Keratinocyte (primary cell): ENCODE results near the gene UNC13A. TPM values are rescaled to one million over a fixed set of nuclear protein-coding genes. Genes with fewer than 3 reads are reported as not detected.

Experiments
- DNase-seq: peaks from one replicate; pipeline ENCODE4 v3.0.0-alpha.2; 2011; ENCODE audit warnings: low read depth, missing footprints, low spot score
- FAIRE-seq: peaks from 2 replicates; lab custom pipeline; 2011; peaks lifted over from hg19 to GRCh38; lab: Jason Lieb, UNC
- H2AFZ ChIP-seq: 2 replicates; pipeline ENCODE4 v1.6.0; 2012; ENCODE audit warnings: low read length, control low read depth, inconsistent platforms; ENCODE audit not compliant: control insufficient read depth
- H3K27ac ChIP-seq: 2 replicates; pipeline ENCODE4 v1.5.1; 2011; ENCODE audit warnings: low read length; ENCODE audit not compliant: control insufficient read depth, insufficient read depth
- H3K27me3 ChIP-seq: 3 replicates; pipeline ENCODE4 v1.6.0; 2011; ENCODE audit warnings: low read length; ENCODE audit not compliant: control insufficient read depth, insufficient read depth; ENCODE audit errors: extremely low read depth
- H3K36me3 ChIP-seq, 2 experiments: 2 replicates in 1 of 2; 3 replicates in 1 of 2; pipeline ENCODE4 v1.5.1; 2011; ENCODE audit warnings: low read length in 2 of 2, mild to moderate bottlenecking in 1 of 2; ENCODE audit not compliant: control insufficient read depth in 2 of 2, insufficient read depth in 2 of 2; ENCODE audit errors: extremely low read depth in 1 of 2
- H3K4me1 ChIP-seq: 3 replicates; pipeline ENCODE4 v1.5.1; 2011; ENCODE audit warnings: low read length; ENCODE audit not compliant: control insufficient read depth, insufficient read depth; ENCODE audit errors: extremely low read depth
- H3K4me2 ChIP-seq: 3 replicates; pipeline ENCODE4 v1.6.0; 2011; ENCODE audit warnings: low read depth, low read length; ENCODE audit not compliant: control insufficient read depth, insufficient read depth; ENCODE audit errors: extremely low read depth
- H3K4me3 ChIP-seq, 3 experiments: fragments of 200-600 bp in 1 of 3; sonication (generic) in 1 of 3; 2 replicates in 2 of 3; 3 replicates in 1 of 3; pipeline ENCODE4 v1.5.1; 2011 to 2016; ENCODE audit warnings: low read length in 3 of 3, mild to moderate bottlenecking in 3 of 3, control low read depth in 2 of 3, inconsistent platforms in 1 of 3, low read depth in 1 of 3, mixed read lengths in 1 of 3, mixed run types in 1 of 3, moderate library complexity in 1 of 3; ENCODE audit not compliant: control insufficient read depth in 2 of 3, insufficient read depth in 2 of 3; ENCODE audit errors: extremely low read depth in 1 of 3
- H3K79me2 ChIP-seq: 2 replicates; pipeline ENCODE4 v1.6.0; 2012; ENCODE audit warnings: low read length; ENCODE audit not compliant: control insufficient read depth, insufficient read depth
- H3K9ac ChIP-seq: 3 replicates; pipeline ENCODE4 v1.6.0; 2011; ENCODE audit warnings: low read length; ENCODE audit not compliant: control insufficient read depth, insufficient read depth; ENCODE audit errors: extremely low read depth
- H3K9me1 ChIP-seq: 3 replicates; pipeline ENCODE4 v1.6.0; 2011; ENCODE audit warnings: low read length; ENCODE audit not compliant: control insufficient read depth, insufficient read depth; ENCODE audit errors: extremely low read depth
- H3K9me3 ChIP-seq: 2 replicates; pipeline ENCODE4 v1.5.1; 2012; ENCODE audit warnings: low read depth, low read length; ENCODE audit not compliant: control insufficient read depth
- H4K20me1 ChIP-seq: 3 replicates; pipeline ENCODE4 v1.6.0; 2011; ENCODE audit warnings: low read length; ENCODE audit not compliant: control insufficient read depth, insufficient read depth; ENCODE audit errors: extremely low read depth
- CTCF ChIP-seq, 3 experiments: IDR thresholded peaks in 1 of 3; conservative IDR thresholded peaks in 1 of 3; optimal IDR thresholded peaks in 1 of 3; 2 replicates in 2 of 3; 3 replicates in 1 of 3; pipeline versions ENCODE3 to v1.5.1; 2011; ENCODE audit warnings: low read length in 3 of 3, mild to moderate bottlenecking in 3 of 3, moderate library complexity in 2 of 3, control low read depth in 1 of 3, inconsistent platforms in 1 of 3; ENCODE audit not compliant: insufficient read depth in 2 of 3; ENCODE audit errors: extremely low read depth in 1 of 3
- EZH2 ChIP-seq: IDR thresholded peaks from one replicate; pipeline ENCODE4 v1.6.1; 2012; ENCODE audit warnings: inconsistent platforms, mild to moderate bottlenecking, low read length, moderate library complexity
- dilution Hi-C: fragments of 300-500 bp; cut with MboI; formaldehyde crosslinking; loops from one replicate; pipeline ENCODE4 v1.7.0; 2020; ENCODE audit warnings: low sequenced_read_pairs; ENCODE audit not compliant: extremely low pct_ligation_motif_present
- polyA plus RNA-seq, 5 experiments: library from polyadenylated mRNA; depleted of rRNA in 3 of 5; stranded (reverse) in 3 of 5; stranded (forward) in 1 of 5; unstranded in 1 of 5; fragments of >200 nt; gene quantifications; 1 replicate in 1 of 5; 2 replicates in 3 of 5; 3 replicates in 1 of 5; pipeline versions ENCODE4 v1.2.1 to v1.2.3, GENCODE V29; 2011 to 2012; ENCODE audit warnings: missing spikeins in 2 of 5, low read depth in 1 of 5, low replicate concordance in 1 of 5

The UNC13A gene
- polyA plus RNA-seq, 1 donor (not counting 4 experiments of a cell fraction or from before 2014, with no cell fraction given) = under 0.01 TPM

DNA sequence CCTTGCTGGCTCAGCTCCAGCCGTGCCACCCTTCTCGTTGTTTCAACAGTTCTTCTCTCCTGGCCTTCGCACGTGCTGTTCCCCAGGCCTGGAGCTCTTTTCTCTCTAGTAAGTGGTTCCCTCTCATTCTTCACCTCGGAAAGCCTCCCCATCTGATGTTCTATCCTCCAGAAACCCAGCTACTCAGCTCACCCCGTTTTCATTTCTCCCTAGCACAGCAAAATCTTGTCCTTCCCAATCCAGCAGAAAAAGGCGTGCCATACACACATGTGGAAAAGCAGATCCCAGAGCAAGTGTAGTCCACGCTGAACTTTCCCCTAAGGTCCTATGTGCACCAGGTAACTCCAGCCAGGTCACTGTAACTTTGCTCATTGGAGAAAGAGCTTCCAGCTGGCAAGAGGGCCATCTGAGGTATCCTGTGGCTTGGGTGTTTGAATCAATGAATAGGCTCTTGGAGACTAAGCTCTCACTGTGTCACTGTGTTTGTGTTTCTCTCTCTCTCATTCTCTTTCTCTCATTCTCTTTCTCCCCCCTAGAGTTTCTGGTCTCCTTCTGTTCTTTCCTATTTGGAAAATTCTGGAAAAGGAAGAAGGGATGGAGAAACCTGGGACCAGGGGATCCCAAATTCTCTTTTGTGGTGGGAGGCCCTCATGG, 83.7 kb downstream of the UNC13A start:
- no peaks in the 10 kb centered on the region for H3K4me1 ChIP-seq
- TF ChIP-seq CTCF (optimal IDR thresholded peaks at IDR 0.05 in 1 of 3, IDR thresholded peaks at IDR 0.05 in 1 of 3, conservative IDR thresholded peaks at IDR 0.05 in 1 of 3; ENCODE audit: extremely low read depth in 1 of 3, insufficient read depth in 2 of 3, low read length in 3 of 3) = no peak
- TF ChIP-seq EZH2 = no peak
- FAIRE-seq = no peak
- no peaks in the 10 kb centered on the region for H3K36me3 ChIP-seq
- dilution Hi-C loops = no loop called here
- H2AFZ ChIP-seq = no peak overlapping the region
- no peak overlapping the region for H3K4me2 ChIP-seq
- no peak for DNase-seq
- H3K9ac ChIP-seq = no peak overlapping the region
- H3K27me3 ChIP-seq = peaks cover 11% of the 10 kb centered on the region
- H3K9me3 ChIP-seq = no peaks in the 10 kb centered on the region
- H4K20me1 ChIP-seq = no peaks in the 10 kb centered on the region
- no peak overlapping the region for H3K27ac ChIP-seq
- no peaks in the 10 kb centered on the region for H3K9me1 ChIP-seq
- no peak overlapping the region for H3K4me3 ChIP-seq
- H3K79me2 ChIP-seq = no peaks in the 10 kb centered on the region

- no peak for FAIRE-seq
- TF ChIP-seq EZH2 (no peak), CTCF (optimal IDR thresholded peaks at IDR 0.05 in 1 of 3, IDR thresholded peaks at IDR 0.05 in 1 of 3, conservative IDR thresholded peaks at IDR 0.05 in 1 of 3; ENCODE audit: extremely low read depth in 1 of 3, insufficient read depth in 2 of 3, low read length in 3 of 3) (no peak)
- peaks cover 11% of the 10 kb centered on the region for H3K27me3 ChIP-seq
Measured at GRCh38 chr19:17602872-17603510, 85.2 kb downstream of the UNC13A start.

More at GRCh38 chr19:17602872-17603510, 85.2 kb downstream of the UNC13A start:
- H3K4me3 ChIP-seq = no peak overlapping the region
- H2AFZ ChIP-seq = no peak overlapping the region
- no peak overlapping the region for H3K4me2 ChIP-seq
- H3K27ac ChIP-seq = no peak overlapping the region
- DNase-seq = no peak
- no peaks in the 10 kb centered on the region for H3K79me2 ChIP-seq
- no peaks in the 10 kb centered on the region for H4K20me1 ChIP-seq
- no peak overlapping the region for H3K9ac ChIP-seq
- no peaks in the 10 kb centered on the region for H3K36me3 ChIP-seq
- no peaks in the 10 kb centered on the region for H3K9me3 ChIP-seq
- H3K9me1 ChIP-seq = no peaks in the 10 kb centered on the region
- no peaks in the 10 kb centered on the region for H3K4me1 ChIP-seq
- dilution Hi-C loops = no loop called here
